ENCODE results near the gene GAL3ST2.
"Not testable (repeated sequence)": the region's sequence is repeated elsewhere in the genome, so short reads cannot be mapped to it uniquely, and the experiment has no call there.

GAL3ST2 gene

DNA sequence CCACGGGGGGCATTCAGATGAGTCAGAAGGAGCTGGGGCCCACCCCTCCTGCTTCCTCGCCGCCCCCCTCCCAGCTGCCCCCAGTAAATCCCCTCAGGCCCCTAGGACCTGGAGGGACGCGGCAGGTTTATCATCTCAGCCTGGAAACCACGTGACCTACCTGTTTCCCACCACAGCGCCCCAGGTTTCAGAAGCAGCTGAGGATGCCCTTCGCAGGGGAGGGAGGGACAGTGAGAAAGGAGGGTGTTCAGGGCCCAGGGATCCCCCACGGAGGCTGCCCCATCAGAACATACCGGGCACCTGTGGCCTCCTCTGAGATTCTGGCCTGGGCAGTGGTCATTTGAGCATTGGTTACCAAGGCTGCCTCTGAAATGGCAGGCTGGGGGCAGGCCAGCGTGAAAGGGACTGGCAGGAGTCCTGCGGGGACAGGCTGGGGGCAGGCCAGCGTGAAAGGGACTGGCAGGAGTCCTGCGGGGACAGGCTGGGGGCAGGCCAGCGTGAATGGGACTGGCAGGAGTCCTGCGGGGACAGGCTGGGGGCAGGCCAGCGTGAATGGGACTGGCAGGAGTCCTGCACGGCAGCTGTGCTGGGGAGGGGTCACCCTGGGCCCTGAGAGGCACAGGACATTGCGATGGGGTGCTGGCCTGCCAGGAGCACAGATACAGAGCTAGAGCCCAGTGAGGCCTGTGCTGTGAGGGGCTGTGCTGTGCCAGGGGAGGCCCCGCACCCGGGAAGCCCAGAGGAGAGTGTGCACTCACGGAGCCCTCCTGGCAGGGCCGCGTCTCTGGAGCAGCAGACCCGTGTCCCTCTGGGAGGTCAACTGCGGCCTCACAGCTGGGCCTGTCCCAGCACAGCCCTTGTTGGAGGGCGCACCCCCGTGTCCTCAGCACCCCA lies 33.9 kb downstream of the GAL3ST2 start:
- no peak for DNase-seq

GRCh38 chr2:241811201-241811951 lies 34.8 kb downstream of the GAL3ST2 start:
- no peak for DNase-seq

DNA sequence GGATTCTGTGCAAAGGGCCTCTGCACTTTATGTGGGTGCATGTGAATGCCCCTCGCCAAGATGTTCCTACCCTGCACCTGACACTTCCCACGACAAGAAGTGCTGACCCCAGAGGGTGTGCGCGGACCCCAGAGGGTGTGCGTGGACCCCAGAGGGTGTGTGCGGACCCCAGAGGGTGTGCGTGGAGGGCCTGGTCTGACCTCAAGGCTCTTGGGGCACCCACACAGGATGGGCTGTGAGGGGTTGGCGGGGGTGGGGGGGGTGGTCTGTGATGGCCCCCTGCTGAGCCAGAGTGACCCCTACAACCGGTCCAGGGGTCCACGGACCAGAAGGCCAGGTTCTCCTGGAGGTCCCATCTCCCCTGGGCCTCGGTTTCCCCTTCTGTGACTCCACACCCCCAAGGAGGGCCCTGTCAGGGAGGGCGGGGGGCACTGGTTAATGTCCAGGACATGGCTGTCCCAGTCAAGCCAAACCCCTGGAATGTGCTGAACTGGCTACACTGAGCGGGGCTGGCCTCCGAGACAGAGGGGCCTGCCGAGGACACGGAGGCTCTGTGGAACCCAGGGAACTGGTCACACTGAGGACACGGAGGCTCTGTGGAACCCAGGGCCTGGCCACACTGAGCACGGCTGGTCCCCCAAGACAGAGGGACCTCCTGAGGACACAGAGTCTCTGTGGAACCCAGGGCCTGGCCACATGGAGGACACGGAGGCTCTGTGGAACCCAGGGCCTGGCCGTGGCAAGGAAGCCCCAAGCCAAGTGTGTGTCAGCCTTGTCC lies 35.5 kb downstream of the GAL3ST2 start:
- DNase-seq, result no peak

GRCh38 chr2:241812730-241813643 lies 36.4 kb downstream of the GAL3ST2 start:
- DNase-seq, result no peak

- no peak for DNase-seq
These were observed 37.2 kb downstream of the GAL3ST2 start for GRCh38 chr2:241813644-241814392.

- no peak for DNase-seq
These were observed 37.7 kb downstream of the GAL3ST2 start for GRCh38 chr2:241814393-241814642.

- no peak for DNase-seq
These were observed 38.2 kb downstream of the GAL3ST2 start for GRCh38 chr2:241814643-241815476.

- DNase-seq, result no peak
These were observed 39.1 kb downstream of the GAL3ST2 start for GRCh38 chr2:241815477-241816430.

GRCh38 chr2:241816431-241817121 lies 40.0 kb downstream of the GAL3ST2 start:
- DNase-seq, result no peak

DNA sequence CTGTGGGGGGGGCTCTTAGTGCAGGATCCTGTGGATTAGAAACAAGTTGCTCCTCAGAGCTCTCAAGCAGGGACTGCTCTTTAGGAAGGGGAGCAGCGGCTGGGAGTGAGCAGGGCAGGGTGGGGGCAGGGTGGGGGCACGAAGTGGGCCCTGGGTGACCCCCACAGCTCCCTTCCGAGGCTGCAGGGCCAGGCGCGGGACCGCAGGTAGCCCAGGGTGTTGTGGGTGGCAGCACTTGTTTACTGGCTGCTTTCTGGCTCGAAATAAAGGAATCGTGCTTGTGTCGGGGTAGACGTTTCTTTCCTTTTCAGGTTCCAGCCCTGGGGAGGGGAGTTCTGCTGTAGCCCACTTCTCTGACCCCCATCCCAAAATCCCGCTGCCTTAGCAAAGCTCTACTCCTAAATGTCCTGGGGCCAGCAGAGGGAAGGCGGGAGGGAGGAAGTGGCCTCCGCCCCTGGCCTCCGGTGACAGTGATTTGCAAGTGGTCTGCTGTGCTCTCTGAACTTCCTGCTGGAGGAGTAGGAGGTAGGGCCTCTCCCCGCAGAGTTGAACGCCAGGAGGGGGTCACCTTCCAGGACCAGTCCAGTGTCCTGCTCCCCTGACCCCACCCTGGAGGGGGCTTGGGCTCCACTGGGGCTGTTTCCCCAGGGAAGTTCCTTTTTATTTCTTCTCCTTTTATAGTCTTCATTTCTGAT lies 40.7 kb downstream of the GAL3ST2 start:
- no peak for DNase-seq

- not testable (repeated sequence) for DNase-seq
These were observed 41.2 kb downstream of the GAL3ST2 start for GRCh38 chr2:241817821-241818215.

GRCh38 chr2:241818229-241818942 lies 41.8 kb downstream of the GAL3ST2 start:
- no peak for DNase-seq

DNA sequence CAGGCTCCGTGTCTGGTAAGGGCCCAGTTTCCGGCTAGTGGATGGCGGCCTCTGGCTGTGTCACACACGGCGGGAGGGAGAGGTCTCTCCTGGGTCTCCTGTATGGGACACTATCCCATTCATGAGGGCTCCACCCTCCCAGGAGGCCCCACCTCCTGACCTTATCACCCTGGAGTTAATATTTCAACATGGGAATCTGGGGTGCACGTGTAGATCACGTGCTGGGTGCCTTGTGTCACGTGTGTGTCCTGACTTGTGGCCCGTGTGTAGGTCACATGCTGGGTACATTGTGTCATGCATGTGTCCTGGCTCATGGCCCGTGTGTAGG lies 42.3 kb downstream of the GAL3ST2 start:
- no peak for DNase-seq

DNA sequence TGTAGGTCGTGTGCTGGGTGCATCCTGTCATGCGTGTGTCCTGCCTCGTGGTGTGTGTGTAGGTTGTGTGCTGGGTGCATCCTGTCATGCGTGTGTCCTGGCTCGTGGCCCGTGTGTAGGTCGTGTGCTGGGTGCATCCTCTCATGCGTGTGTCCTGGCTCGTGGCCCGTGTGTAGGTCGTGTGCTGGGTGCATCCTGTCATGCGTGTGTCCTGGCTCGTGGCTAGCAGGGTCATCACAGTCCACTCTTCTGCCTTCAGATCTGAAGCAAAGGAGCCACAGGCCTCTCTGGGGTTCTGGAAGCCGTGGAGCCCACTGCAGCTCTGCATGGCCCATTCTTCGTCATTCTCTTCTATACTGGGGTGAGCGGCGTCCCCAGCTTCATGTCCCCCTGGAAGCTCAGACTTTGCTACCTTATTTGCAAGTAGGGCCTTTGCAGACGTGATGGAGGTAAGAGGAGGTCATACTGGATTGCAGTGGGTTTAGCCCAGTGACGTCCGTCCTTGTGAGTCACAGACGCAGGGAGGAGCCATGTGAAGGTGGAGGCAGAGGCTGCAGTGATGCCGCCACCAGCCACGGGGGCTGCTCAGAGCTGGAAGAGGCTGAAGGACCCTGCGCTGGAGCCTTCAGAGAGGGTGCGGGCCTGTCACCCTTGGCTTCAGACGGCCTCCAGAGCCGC lies 43.5 kb downstream of the GAL3ST2 start:
- not testable (repeated sequence) for DNase-seq

GRCh38 chr2:241820625-241821384 lies 44.2 kb downstream of the GAL3ST2 start:
- DNase-seq, result no peak
